MCF 10A (cell line): ENCODE data around the gene NFX1. TPM values are rescaled to one million over a fixed set of nuclear protein-coding genes. Genes with fewer than 3 reads are reported as not detected.

Experiments used
- BruUV-seq: library from RNA; stranded (reverse); fragments of 400-500 nt; replicated peaks from 2 replicates; lab custom pipeline; 2021; lab: Mats Ljungman, UMichigan
- CTCF ChIA-PET: fragments of 300-600 bp; sonication (Branson Sonifier 250); formaldehyde crosslinking; extraction: SDS; loops from one replicate; lab custom pipeline; 2021; ENCODE audit warnings: antibody characterized with exemption, inconsistent platforms; lab: Yijun Ruan, JAX
- POLR2A ChIA-PET: fragments of 300-600, 350-650 bp; sonication (Branson Sonifier 250); formaldehyde crosslinking; extraction: SDS; loops from one replicate; lab custom pipeline; 2020; ENCODE audit warnings: antibody characterized with exemption, inconsistent platforms; lab: Yijun Ruan, JAX
- DNase-seq: peaks from one replicate; pipeline ENCODE4 v3.0.0-alpha.2; 2018; ENCODE audit not compliant: unreplicated experiment
- H3K27ac Mint-ChIP-seq: one replicate; pipeline ENCODE4 v1.8.0; 2022; ENCODE audit warnings: mild to moderate bottlenecking, low read depth, mixed read lengths; ENCODE audit not compliant: unreplicated experiment
- H3K27me3 Mint-ChIP-seq: one replicate; pipeline ENCODE4 v1.8.0; 2022; ENCODE audit warnings: mixed read lengths; ENCODE audit not compliant: insufficient read depth, unreplicated experiment
- H3K36me3 Mint-ChIP-seq: one replicate; pipeline ENCODE4 v1.8.0; 2022; ENCODE audit warnings: mild to moderate bottlenecking, moderate library complexity, mixed read lengths; ENCODE audit not compliant: insufficient read depth, unreplicated experiment
- H3K4me1 Mint-ChIP-seq: one replicate; pipeline ENCODE4 v1.8.0; 2022; ENCODE audit warnings: mixed read lengths; ENCODE audit not compliant: insufficient read depth, unreplicated experiment
- H3K4me3 Mint-ChIP-seq: one replicate; pipeline ENCODE4 v1.8.0; 2022; ENCODE audit warnings: mild to moderate bottlenecking, moderate library complexity, mixed read lengths; ENCODE audit not compliant: unreplicated experiment
- H3K9me3 Mint-ChIP-seq: one replicate; pipeline ENCODE4 v1.8.0; 2022; ENCODE audit warnings: mixed read lengths; ENCODE audit not compliant: unreplicated experiment
- intact Hi-C: fragments of 100-400 bp; cut with micrococcal nuclease; formaldehyde crosslinking; loops from 2 replicates; pipeline ENCODE4 v1.14.1; 2022
- total RNA-seq: library from RNA; stranded (reverse); gene quantifications from 2 replicates; pipeline ENCODE4 v1.2.3, GENCODE V29; 2022
- TF ChIP-seq, protein P1 (sequence below): fragments of 200-600 bp; IDR thresholded peaks from one replicate; pipeline ENCODE4 v1.8.0; 2022; ENCODE audit warnings: antibody characterized with exemption, mild to moderate bottlenecking; ENCODE audit not compliant: unreplicated experiment

Gene NFX1
- total RNA-seq, 1 experiment from 2014 or later = 78.5 TPM

- ChIA-PET CTCF (interaction anchor here (0.7 kb wide), 2 partner anchors 21 to 70 kb away, joined by 3 read pairs; no protein-coding TSS in a partner anchor), POLR2A (interaction anchor here (0.8 to 1.8 kb wide), 3 partner anchors 9 to 12 kb away, joined by 3 to 6 read pairs (median 5); no protein-coding TSS in a partner anchor)
- no peaks in the 10 kb centered on the region for H3K36me3 Mint-ChIP-seq
- no peaks in the 10 kb centered on the region for H3K9me3 Mint-ChIP-seq
- H3K4me1 Mint-ChIP-seq = no peaks in the 10 kb centered on the region
- intact Hi-C loops = no loop called here
- TF ChIP-seq, protein P1, sequence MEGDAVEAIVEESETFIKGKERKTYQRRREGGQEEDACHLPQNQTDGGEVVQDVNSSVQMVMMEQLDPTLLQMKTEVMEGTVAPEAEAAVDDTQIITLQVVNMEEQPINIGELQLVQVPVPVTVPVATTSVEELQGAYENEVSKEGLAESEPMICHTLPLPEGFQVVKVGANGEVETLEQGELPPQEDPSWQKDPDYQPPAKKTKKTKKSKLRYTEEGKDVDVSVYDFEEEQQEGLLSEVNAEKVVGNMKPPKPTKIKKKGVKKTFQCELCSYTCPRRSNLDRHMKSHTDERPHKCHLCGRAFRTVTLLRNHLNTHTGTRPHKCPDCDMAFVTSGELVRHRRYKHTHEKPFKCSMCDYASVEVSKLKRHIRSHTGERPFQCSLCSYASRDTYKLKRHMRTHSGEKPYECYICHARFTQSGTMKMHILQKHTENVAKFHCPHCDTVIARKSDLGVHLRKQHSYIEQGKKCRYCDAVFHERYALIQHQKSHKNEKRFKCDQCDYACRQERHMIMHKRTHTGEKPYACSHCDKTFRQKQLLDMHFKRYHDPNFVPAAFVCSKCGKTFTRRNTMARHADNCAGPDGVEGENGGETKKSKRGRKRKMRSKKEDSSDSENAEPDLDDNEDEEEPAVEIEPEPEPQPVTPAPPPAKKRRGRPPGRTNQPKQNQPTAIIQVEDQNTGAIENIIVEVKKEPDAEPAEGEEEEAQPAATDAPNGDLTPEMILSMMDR = no peak
- H3K4me3 Mint-ChIP-seq = no peak overlapping the region
- no TSS peak for BruUV-seq
- no peaks in the 10 kb centered on the region for H3K27me3 Mint-ChIP-seq
- no peak for DNase-seq
- no peak overlapping the region for H3K27ac Mint-ChIP-seq
Measured at GRCh38 chr9:33304362-33304761, 14.0 kb downstream of the NFX1 start.

DNA sequence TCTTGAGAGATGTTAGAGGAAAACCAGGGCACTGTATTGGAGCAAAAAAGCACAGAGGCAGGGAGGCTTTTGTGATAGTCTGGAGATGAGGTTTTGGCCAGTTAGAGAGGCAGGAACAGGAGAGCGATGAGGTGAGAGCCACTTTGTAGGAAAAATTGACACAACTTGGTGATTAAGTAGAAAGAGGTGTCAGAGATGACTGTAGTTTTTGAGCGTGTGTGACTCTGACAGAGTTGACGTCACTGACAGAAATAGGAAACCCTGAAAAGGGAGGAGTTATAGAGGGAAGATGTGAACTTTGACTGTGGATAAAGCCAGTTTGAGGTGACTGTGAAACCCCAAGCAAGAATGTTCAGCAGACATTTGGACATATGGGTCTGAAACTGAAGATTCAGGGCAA, 15.7 kb downstream of the NFX1 start:
- Mint-ChIP-seq H3K27me3 (no peaks in the 10 kb centered on the region), H3K36me3 (peaks cover 3% of the 10 kb centered on the region), H3K9me3 (no peaks in the 10 kb centered on the region), H3K4me3 (no peak overlapping the region), H3K4me1 (no peaks in the 10 kb centered on the region), H3K27ac (no peak overlapping the region)
- no TSS peak for BruUV-seq
- CTCF ChIA-PET = no interaction called here
- POLR2A ChIA-PET = no interaction called here
- TF ChIP-seq, protein P1 = no peak
- intact Hi-C loops = no loop called here
- DNase-seq = no peak

DNA sequence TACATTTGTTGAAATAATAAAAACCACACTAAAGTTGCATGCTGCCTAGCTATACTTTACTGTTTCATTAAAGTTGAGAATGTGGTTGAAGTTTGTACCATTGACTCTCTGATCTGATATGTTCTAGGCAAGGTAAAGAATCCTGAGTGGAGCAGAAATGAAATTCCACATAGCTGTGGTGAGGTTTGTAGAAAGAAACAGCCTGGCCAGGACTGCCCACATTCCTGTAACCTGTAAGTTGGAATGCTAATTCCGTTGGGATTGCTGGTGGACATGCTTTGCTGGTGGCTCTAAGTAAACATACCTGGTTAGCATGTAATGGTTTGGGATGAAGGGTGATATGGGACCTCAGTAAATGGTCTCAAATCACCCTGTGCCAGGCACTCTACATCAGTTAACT, 16.8 kb downstream of the NFX1 start:
- H3K27ac Mint-ChIP-seq = no peak overlapping the region
- H3K36me3 Mint-ChIP-seq = peaks cover 13% of the 10 kb centered on the region
- DNase-seq = no peak
- H3K9me3 Mint-ChIP-seq = no peaks in the 10 kb centered on the region
- no TSS peak for BruUV-seq
- TF ChIP-seq, protein P1 = no peak
- no peaks in the 10 kb centered on the region for H3K4me1 Mint-ChIP-seq
- POLR2A ChIA-PET = interaction anchor here (1.0 to 1.4 kb wide), 3 partner anchors 14 to 42 kb away, joined by 3 to 6 read pairs (median 4); partner anchors contain the start of genes BAG1 and CHMP5
- CTCF ChIA-PET = no interaction called here
- intact Hi-C loops = no loop called here
- H3K4me3 Mint-ChIP-seq = no peak overlapping the region
- no peaks in the 10 kb centered on the region for H3K27me3 Mint-ChIP-seq

DNA sequence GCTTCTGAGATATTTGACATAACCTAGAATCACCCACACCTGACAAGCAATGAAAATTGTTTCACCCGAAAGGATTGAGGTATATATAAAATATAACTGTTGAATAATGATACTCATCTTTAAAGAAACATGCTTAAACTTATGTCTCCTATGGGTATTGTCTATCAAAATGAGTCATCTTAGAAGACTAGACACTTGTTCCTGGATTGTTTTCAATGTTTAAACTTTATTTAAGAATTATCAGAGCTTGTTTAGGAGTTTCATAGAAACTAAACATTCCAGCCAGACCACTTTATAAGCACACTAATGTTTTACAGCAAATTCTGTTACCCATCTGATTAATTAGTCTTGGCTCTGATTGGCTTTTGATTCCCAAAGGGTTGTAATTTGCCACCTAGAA, 19.6 kb downstream of the NFX1 start:
- POLR2A ChIA-PET = interaction anchor here (0.7 to 1.3 kb wide), 3 partner anchors 8 to 16 kb away, joined by 3 to 7 read pairs (median 4); no protein-coding TSS in a partner anchor
- no TSS peak for BruUV-seq
- H3K4me1 Mint-ChIP-seq = no peaks in the 10 kb centered on the region
- CTCF ChIA-PET = interaction anchor here (0.9 to 1.1 kb wide), 2 partner anchors 10 to 13 kb away, joined by 3 read pairs; no protein-coding TSS in a partner anchor
- peaks cover 41% of the 10 kb centered on the region for H3K36me3 Mint-ChIP-seq
- no peaks in the 10 kb centered on the region for H3K9me3 Mint-ChIP-seq
- no peak for DNase-seq
- H3K4me3 Mint-ChIP-seq = no peak overlapping the region
- intact Hi-C loops = no loop called here
- no peaks in the 10 kb centered on the region for H3K27me3 Mint-ChIP-seq
- no peak overlapping the region for H3K27ac Mint-ChIP-seq
- TF ChIP-seq, protein P1 = no peak
